Brain microvascular endothelial cell (primary cell): ENCODE measurements around the gene PEX14.

Source experiments
- DNase-seq: peaks from one replicate; pipeline ENCODE4 v3.0.0-alpha.2; 2020
- H3K27ac ChIP-seq: fragments of 250-450 bp; sonication (Bioruptor Pico); 2 replicates; pipeline ENCODE4 v1.5.1; 2020; ENCODE audit warnings: mild to moderate bottlenecking, moderate library complexity
- H3K27me3 ChIP-seq: fragments of 250-450 bp; sonication (Bioruptor Pico); replicated peaks from 2 replicates; pipeline ENCODE4 v1.5.1; 2020; ENCODE audit warnings: mild to moderate bottlenecking
- H3K36me3 ChIP-seq: fragments of 250-450 bp; sonication (Bioruptor Pico); replicated peaks from 2 replicates; pipeline ENCODE4 v1.5.1; 2020; ENCODE audit warnings: mild to moderate bottlenecking
- H3K4me3 ChIP-seq: 2 replicates; pipeline ENCODE4 v1.5.1; 2011; ENCODE audit warnings: low read depth, mild to moderate bottlenecking, control low read depth, low read length, moderate library complexity
- in situ Hi-C: cut with HindIII; loops from 2 replicates; pipeline ENCODE4 v1.10.0; 2017; ENCODE audit warnings: low sequenced_read_pairs, low pct_ligation_motif_present
- TF ChIP-seq, protein P1 (sequence below): IDR thresholded peaks from 2 replicates; pipeline ENCODE4 v1.5.1; 2011; ENCODE audit warnings: low read depth, mild to moderate bottlenecking, moderate library complexity, low read length, control low read depth, inconsistent platforms; ENCODE audit errors: missing control alignments

PEX14 gene

GRCh38 chr1:10544239-10544638 is 69.5 kb downstream of the PEX14 start:
- TF ChIP-seq, protein P1, sequence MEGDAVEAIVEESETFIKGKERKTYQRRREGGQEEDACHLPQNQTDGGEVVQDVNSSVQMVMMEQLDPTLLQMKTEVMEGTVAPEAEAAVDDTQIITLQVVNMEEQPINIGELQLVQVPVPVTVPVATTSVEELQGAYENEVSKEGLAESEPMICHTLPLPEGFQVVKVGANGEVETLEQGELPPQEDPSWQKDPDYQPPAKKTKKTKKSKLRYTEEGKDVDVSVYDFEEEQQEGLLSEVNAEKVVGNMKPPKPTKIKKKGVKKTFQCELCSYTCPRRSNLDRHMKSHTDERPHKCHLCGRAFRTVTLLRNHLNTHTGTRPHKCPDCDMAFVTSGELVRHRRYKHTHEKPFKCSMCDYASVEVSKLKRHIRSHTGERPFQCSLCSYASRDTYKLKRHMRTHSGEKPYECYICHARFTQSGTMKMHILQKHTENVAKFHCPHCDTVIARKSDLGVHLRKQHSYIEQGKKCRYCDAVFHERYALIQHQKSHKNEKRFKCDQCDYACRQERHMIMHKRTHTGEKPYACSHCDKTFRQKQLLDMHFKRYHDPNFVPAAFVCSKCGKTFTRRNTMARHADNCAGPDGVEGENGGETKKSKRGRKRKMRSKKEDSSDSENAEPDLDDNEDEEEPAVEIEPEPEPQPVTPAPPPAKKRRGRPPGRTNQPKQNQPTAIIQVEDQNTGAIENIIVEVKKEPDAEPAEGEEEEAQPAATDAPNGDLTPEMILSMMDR, result no peak
- no peak overlapping the region for H3K27ac ChIP-seq
- in situ Hi-C loops, result no loop called here
- DNase-seq, result no peak
- no peak overlapping the region for H3K4me3 ChIP-seq
- no peaks in the 10 kb centered on the region for H3K27me3 ChIP-seq
- no peaks in the 10 kb centered on the region for H3K36me3 ChIP-seq

DNA sequence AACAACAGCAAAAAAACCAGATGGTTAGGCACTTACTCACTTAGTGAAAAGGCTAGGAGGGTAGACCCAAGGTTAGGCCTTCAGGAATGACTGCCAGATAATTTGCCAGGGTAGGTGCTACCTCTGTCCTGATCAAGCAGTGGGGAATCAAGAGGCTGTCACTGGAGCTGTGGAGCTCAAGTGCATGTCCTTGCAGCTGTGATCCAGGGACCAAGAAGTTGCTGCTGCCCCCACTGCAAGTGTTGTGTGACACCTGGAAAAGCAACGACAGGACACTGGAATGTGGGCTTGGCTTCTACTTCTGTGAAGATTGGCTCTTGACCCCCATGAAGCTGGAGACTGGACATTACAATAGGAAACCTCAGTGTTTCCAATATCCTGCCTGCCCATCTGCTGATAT is 72.1 kb downstream of the PEX14 start:
- H3K27ac ChIP-seq, result no peak overlapping the region
- DNase-seq, result no peak
- TF ChIP-seq, protein P1, result no peak
- H3K36me3 ChIP-seq, result no peaks in the 10 kb centered on the region
- no peak overlapping the region for H3K4me3 ChIP-seq
- in situ Hi-C loops, result no loop called here
- H3K27me3 ChIP-seq, result no peaks in the 10 kb centered on the region

DNA sequence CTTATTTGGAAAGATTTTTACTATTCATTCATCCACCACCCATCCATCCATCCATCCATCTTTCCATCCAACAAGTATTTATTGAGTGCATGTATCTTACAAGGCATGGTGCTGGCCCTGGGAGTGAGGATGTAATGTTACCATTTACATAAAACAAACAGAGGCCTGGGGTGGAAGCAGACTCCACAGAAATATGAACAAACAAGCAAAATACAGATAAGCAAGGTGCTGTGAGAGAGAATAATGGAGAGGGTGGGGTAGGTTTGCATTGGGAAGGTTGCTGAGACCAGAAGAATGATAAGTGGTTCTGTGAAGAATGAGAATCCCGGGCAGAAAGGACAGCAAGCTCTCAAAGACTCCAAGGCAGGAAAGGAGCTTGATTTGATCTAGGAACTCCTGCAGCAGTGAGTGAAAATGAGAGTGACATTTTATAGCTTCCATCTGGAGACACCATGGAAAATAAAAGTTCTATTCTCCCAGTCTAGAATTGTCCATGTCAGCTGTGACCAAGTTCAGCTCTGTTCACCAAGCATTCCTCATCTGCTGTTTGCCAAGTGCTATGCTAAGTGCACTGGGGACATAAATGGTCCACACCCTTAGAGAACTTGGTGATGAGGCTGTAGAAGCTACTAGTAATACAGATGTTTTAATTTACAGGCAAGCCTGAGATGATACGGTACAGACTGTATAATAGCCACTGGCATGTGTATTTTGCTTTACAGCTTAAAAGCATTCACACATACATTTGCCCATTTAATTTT is 75.3 kb downstream of the PEX14 start:
- Histone ChIP-seq H3K27ac (no peak overlapping the region), H3K27me3 (no peaks in the 10 kb centered on the region), H3K4me3 (no peak overlapping the region), H3K36me3 (no peaks in the 10 kb centered on the region)
- TF ChIP-seq, protein P1, result no peak
- no peak for DNase-seq
- in situ Hi-C loops, result no loop called here

GRCh38 chr1:10553118-10553517 is 78.4 kb downstream of the PEX14 start:
- no peaks in the 10 kb centered on the region for H3K27me3 ChIP-seq
- DNase-seq, result no peak
- H3K4me3 ChIP-seq, result no peak overlapping the region
- H3K36me3 ChIP-seq, result no peaks in the 10 kb centered on the region
- in situ Hi-C loops, result no loop called here
- TF ChIP-seq, protein P1, result no peak
- H3K27ac ChIP-seq, result no peak overlapping the region

DNA sequence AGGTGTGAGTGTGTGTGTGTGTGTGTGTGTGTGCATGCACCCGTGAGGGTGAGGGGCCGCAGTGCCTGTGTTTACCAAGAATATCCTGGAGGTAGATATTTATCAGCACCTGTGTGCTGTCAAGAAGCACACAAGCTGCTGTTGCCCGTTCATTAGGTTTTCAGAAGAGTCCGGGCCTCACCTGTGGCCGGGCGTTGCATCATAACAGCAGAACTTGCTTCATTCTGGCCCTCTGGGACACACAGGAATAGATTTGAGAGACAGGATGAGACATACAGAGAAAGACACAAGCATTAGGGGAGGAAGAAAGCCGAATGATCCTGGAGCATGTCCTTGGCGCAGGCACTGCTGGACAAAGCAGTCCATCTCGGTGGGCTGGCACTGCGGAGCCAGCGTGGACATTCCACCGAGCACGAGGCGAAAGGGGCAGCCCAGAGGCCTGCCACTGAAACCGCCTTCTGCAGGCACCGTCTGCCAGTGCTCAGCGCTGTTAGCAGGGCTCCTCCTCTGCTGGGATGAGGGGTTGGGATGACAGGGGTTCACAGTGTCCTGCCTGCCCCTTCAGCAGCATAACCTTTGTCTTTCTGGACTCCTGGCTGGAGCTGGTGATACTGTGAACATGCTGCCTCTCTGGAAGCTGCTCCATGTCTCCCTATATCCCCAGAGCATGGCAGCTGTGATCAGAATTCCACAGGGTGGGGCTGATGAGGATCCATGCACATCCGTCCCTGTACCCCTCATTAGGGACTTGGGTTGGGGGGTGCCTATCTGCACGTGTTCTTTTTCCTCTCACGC is 81.1 kb downstream of the PEX14 start:
- DNase-seq, result no peak
- Histone ChIP-seq H3K27me3 (no peaks in the 10 kb centered on the region), H3K36me3 (no peaks in the 10 kb centered on the region), H3K4me3 (no peak overlapping the region), H3K27ac (no peak overlapping the region)
- in situ Hi-C loops, result no loop called here
- TF ChIP-seq, protein P1, result no peak
